ENCODE results near the gene SMPDL3B. TPM values are rescaled to one million over a fixed set of nuclear protein-coding genes. Genes with fewer than 3 reads are reported as not detected.

The SMPDL3B gene
- total and polyA plus RNA-seq, 2 experiments from 2014 or later = 6.8 to 8.9 TPM

GRCh38 chr1:27980216-27980845 is 45.5 kb downstream of the SMPDL3B start:
- Histone ChIP-seq H3K27me3 (no peaks in the 10 kb centered on the region), H3K36me3 (peaks cover 11% of the 10 kb centered on the region), H3K4me1 (ENCODE audit: low read depth) (no peaks in the 10 kb centered on the region), H3K4me3 (no peak overlapping the region), H3K27ac (no peak overlapping the region), H3K9me3 (ENCODE audit: low read depth) (no peaks in the 10 kb centered on the region)
- DNase-seq (ENCODE audit: low read depth in 1 of 2, low spot score in 1 of 2) = no peak
- TF ChIP-seq CTCF (IDR thresholded peaks at IDR 0.05; ENCODE audit: low read depth, low read length) = no peak

GRCh38 chr1:27981145-27981544 is 46.3 kb downstream of the SMPDL3B start:
- H3K27ac ChIP-seq = no peak overlapping the region
- H3K4me1 ChIP-seq (ENCODE audit: low read depth) = no peaks in the 10 kb centered on the region
- peaks cover 15% of the 10 kb centered on the region for H3K36me3 ChIP-seq
- H3K4me3 ChIP-seq = no peak overlapping the region
- DNase-seq (ENCODE audit: low read depth in 1 of 2, low spot score in 1 of 2) = no peak
- H3K9me3 ChIP-seq (ENCODE audit: low read depth) = no peaks in the 10 kb centered on the region
- no peak for TF ChIP-seq CTCF (IDR thresholded peaks at IDR 0.05; ENCODE audit: low read depth, low read length)
- no peaks in the 10 kb centered on the region for H3K27me3 ChIP-seq

- no peak for TF ChIP-seq CTCF (IDR thresholded peaks at IDR 0.05; ENCODE audit: low read depth, low read length)
- peak in 1 of 2 donors; percentile 43 for DNase-seq (ENCODE audit: low read depth in 1 of 2, low spot score in 1 of 2)
- Histone ChIP-seq H3K9me3 (ENCODE audit: low read depth) (no peaks in the 10 kb centered on the region), H3K4me1 (ENCODE audit: low read depth) (peaks cover 39% of the 10 kb centered on the region), H3K27ac (peak overlapping the region; percentile 88), H3K4me3 (no peak overlapping the region), H3K36me3 (peaks cover 36% of the 10 kb centered on the region), H3K27me3 (no peaks in the 10 kb centered on the region)
Measured at GRCh38 chr1:27990920-27991537, 56.2 kb downstream of the SMPDL3B start.

GRCh38 chr1:27992276-27992675 is 57.5 kb downstream of the SMPDL3B start:
- peak overlapping the region; percentile 88 for H3K27ac ChIP-seq
- TF ChIP-seq CTCF (IDR thresholded peaks at IDR 0.05; ENCODE audit: low read depth, low read length) = no peak
- H3K36me3 ChIP-seq = peaks cover 48% of the 10 kb centered on the region
- no peak overlapping the region for H3K4me3 ChIP-seq
- no peaks in the 10 kb centered on the region for H3K9me3 ChIP-seq (ENCODE audit: low read depth)
- peak in 1 of 2 donors; percentile 7 for DNase-seq (ENCODE audit: low read depth in 1 of 2, low spot score in 1 of 2)
- peaks cover 39% of the 10 kb centered on the region for H3K4me1 ChIP-seq (ENCODE audit: low read depth)
- no peaks in the 10 kb centered on the region for H3K27me3 ChIP-seq

GRCh38 chr1:27993241-27993640 is 58.4 kb downstream of the SMPDL3B start:
- no peak overlapping the region for H3K4me3 ChIP-seq
- H3K36me3 ChIP-seq = peaks cover 49% of the 10 kb centered on the region
- H3K27me3 ChIP-seq = no peaks in the 10 kb centered on the region

More at GRCh38 chr1:27993241-27993640, 58.4 kb downstream of the SMPDL3B start:
- no peak for TF ChIP-seq CTCF (IDR thresholded peaks at IDR 0.05; ENCODE audit: low read depth, low read length)
- peak overlapping the region; percentile 88 for H3K27ac ChIP-seq
- DNase-seq (ENCODE audit: low read depth in 1 of 2, low spot score in 1 of 2) = peak in 1 of 2 donors; percentile 79
- H3K4me1 ChIP-seq (ENCODE audit: low read depth) = peaks cover 39% of the 10 kb centered on the region
- no peaks in the 10 kb centered on the region for H3K9me3 ChIP-seq (ENCODE audit: low read depth)
